ENCODE data around the gene TCL1A. TPM values are rescaled to one million over a fixed set of nuclear protein-coding genes. Genes with fewer than 3 reads are reported as not detected.

The TCL1A gene
- total and polyA plus RNA-seq, 4 donors = 0.21 to 5.0 (median 1.6) TPM

DNA sequence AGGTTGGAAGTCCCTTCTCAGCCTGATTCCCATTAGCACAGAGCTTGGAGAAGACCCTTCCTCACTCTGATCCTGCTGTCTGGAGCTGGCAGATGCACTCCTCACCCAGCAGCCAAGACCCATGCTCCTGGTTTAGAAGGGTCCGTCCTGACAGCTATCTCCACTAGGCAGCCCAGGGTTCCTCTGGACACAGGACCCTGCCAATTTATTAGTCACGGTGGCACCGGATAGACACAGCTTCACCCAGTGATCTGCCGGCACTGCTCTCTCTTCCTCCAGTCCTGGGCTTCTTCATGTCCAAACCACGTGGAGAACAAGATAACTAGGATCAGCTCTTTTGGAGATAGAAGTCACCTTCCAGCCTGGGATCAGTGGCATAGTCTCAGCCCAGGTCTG lies 53.9 kb downstream of the TCL1A start:
- H3K4me1 ChIP-seq (ENCODE audit: control insufficient read depth in 5 of 5, insufficient read depth in 5 of 5, low read length in 5 of 5) = peaks cover 0 to 14% (median 0%) of the 10 kb centered on the region in 5 donors
- 73 to 77% methylated on average over 5 of the region's 5 CpGs for WGBS, 2 donors
- H3K36me3 ChIP-seq (ENCODE audit: control insufficient read depth in 4 of 4, insufficient read depth in 4 of 4, low read length in 4 of 4) = no peaks in the 10 kb centered on the region
- H3K27me3 ChIP-seq (ENCODE audit: control insufficient read depth in 3 of 3, insufficient read depth in 3 of 3, low read length in 2 of 3) = no peaks in the 10 kb centered on the region
- H3K9ac ChIP-seq (ENCODE audit: insufficient read depth in 1 of 2, low read length in 2 of 2) = no peak overlapping the region
- no peaks in the 10 kb centered on the region for H3K9me3 ChIP-seq (ENCODE audit: control insufficient read depth in 4 of 4, insufficient read depth in 3 of 4, low read length in 3 of 4)
- H3K4me3 ChIP-seq = no peak overlapping the region
- no peak overlapping the region for H3K27ac ChIP-seq (ENCODE audit: low read depth in 1 of 2, low read length in 1 of 2)
- no peak for DNase-seq
- ATAC-seq (ENCODE audit: insufficient read depth, low FRiP score) = no peak
- TF ChIP-seq, protein P1, sequence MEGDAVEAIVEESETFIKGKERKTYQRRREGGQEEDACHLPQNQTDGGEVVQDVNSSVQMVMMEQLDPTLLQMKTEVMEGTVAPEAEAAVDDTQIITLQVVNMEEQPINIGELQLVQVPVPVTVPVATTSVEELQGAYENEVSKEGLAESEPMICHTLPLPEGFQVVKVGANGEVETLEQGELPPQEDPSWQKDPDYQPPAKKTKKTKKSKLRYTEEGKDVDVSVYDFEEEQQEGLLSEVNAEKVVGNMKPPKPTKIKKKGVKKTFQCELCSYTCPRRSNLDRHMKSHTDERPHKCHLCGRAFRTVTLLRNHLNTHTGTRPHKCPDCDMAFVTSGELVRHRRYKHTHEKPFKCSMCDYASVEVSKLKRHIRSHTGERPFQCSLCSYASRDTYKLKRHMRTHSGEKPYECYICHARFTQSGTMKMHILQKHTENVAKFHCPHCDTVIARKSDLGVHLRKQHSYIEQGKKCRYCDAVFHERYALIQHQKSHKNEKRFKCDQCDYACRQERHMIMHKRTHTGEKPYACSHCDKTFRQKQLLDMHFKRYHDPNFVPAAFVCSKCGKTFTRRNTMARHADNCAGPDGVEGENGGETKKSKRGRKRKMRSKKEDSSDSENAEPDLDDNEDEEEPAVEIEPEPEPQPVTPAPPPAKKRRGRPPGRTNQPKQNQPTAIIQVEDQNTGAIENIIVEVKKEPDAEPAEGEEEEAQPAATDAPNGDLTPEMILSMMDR (IDR thresholded peaks at IDR 0.05; ENCODE audit: control extremely low read depth, extremely low read depth) = no peak

Small RNA genes within 50 kb of the gene (small RNA-seq; reads per million reads assigned to genes)
- not detected for gene RF02193 (ENCODE audit: low replicate concordance)

Other genes with a start within 250 kb of the TCL1A start
- gene SYNE3, start 197.5 kb downstream of the TCL1A start, total RNA-seq = 10 to 100 TPM in 1 of 2 donors, 1 to 10 TPM in 1; 8.4 to 30.5 TPM
- 1 to 10 TPM; 2.7 to 3.7 TPM for gene SYNE3, start 197.5 kb downstream of the TCL1A start, polyA plus RNA-seq
- gene GLRX5, start 179.1 kb downstream of the TCL1A start, total RNA-seq = 10 to 100 TPM; 22.4 to 35.6 TPM
- gene GLRX5, start 179.1 kb downstream of the TCL1A start, polyA plus RNA-seq = 10 to 100 TPM; 27.3 to 30.9 TPM
- gene TCL1B, start 27.7 kb downstream of the TCL1A start, total RNA-seq = under 1 TPM in 1 of 2 donors, not detected in 1; 0.28 TPM
- under 1 TPM in 1 of 2 donors, not detected in 1; 0.03 TPM for gene TCL1B, start 27.7 kb downstream of the TCL1A start, polyA plus RNA-seq
- gene TUNAR, start 162.7 kb upstream of the TCL1A start, total RNA-seq = under 1 TPM in 1 of 2 donors, not detected in 1; 0.09 TPM
- gene TUNAR, start 162.7 kb upstream of the TCL1A start, polyA plus RNA-seq = under 1 TPM in 1 of 2 donors, not detected in 1; 0.01 TPM

All from lung (tissue), 13 donors.